Spleen (tissue), 7 donors: Measurements from ENCODE around the gene TEPSIN.

Source experiments
- POLR2AphosphoS5 ChIP-seq, 3 donors: sonication (generic); formaldehyde crosslinking; IDR thresholded peaks; one replicate each; pipeline ENCODE4 v1.5.1; 2017; ENCODE audit warnings: antibody characterized with exemption in 3 of 3
- TF ChIP-seq, protein P1 (sequence below), 11 experiments: fragments of 200-600 bp in 7 of 11; fragments of 450-650 bp in 4 of 11; sonication (generic) in 4 of 11; IDR thresholded peaks in 8 of 11; conservative IDR thresholded peaks in 3 of 11; 1 replicate in 7 of 11; 2 replicates in 4 of 11; pipeline versions ENCODE4 v1.4.0 to v1.8.0; 2016 to 2021; ENCODE audit warnings: antibody characterized with exemption in 11 of 11, inconsistent platforms in 4 of 11, mild to moderate bottlenecking in 1 of 11
- donor health status: DM: no; HTN: no; CAD: no; lungs with moderate emphysema.
- donor health status: DM: no; HTN: no; CAD: no.
- donor health status: DM: no; HTN: no; CAD: no.

DNA sequence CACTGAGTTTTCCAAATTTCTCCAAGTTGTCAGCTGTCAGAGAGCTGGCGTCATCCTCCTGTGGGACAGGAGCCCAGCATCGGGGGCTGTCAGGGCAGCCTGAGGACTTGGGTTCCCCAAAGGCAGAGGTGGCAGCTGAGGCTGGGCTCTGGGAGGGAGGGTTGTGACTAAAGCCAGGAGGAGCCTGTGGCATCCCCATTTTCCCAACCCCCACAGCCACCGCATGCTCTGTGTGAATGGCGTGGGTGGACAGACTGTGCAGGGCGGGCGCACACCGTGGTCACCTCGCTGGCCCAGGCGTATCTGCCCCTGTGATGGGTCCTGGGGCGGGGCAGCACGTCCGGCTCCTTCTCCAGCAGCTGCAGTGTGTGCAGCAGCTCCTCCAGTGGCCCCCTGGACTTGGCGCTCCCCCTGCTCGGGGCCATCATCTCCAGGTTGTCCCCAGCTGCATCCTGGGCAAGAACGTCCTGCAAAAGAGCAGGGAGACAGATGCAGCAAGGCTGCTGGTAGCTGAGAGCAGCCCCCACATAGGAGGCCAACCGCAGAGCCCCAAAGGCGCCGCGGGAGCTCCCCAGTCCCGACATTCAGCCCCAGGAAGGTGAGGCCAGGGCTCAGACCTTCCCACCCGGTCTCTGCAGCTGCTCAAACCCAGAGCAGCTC is 40.9 kb downstream of the TEPSIN start:
- TF ChIP-seq, protein P1, sequence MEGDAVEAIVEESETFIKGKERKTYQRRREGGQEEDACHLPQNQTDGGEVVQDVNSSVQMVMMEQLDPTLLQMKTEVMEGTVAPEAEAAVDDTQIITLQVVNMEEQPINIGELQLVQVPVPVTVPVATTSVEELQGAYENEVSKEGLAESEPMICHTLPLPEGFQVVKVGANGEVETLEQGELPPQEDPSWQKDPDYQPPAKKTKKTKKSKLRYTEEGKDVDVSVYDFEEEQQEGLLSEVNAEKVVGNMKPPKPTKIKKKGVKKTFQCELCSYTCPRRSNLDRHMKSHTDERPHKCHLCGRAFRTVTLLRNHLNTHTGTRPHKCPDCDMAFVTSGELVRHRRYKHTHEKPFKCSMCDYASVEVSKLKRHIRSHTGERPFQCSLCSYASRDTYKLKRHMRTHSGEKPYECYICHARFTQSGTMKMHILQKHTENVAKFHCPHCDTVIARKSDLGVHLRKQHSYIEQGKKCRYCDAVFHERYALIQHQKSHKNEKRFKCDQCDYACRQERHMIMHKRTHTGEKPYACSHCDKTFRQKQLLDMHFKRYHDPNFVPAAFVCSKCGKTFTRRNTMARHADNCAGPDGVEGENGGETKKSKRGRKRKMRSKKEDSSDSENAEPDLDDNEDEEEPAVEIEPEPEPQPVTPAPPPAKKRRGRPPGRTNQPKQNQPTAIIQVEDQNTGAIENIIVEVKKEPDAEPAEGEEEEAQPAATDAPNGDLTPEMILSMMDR (IDR thresholded peaks at IDR 0.05 in 8 of 11, conservative IDR thresholded peaks at IDR 0.05 in 3 of 11): no peak
- no peak for TF ChIP-seq POLR2AphosphoS5 (IDR thresholded peaks at IDR 0.05)
